Uterus (tissue), 4 donors: Measurements from ENCODE around the gene C1QA. TPM values are rescaled to one million over a fixed set of nuclear protein-coding genes. Genes with fewer than 3 reads are reported as not detected.

Source experiments
- DNase-seq, 2 donors: peaks; one replicate each; pipeline ENCODE4 v3.0.0-alpha.2; 2019 to 2020
- H3K27ac ChIP-seq, 2 donors: fragments of 200-600 bp; sonication (generic); 1 replicate in 1 of 2; 2 replicates in 1 of 2; pipeline ENCODE4 v1.5.1; 2016 to 2018
- H3K27me3 ChIP-seq, 2 donors: fragments of 200-600 bp; sonication (generic); one replicate each; pipeline ENCODE4 v1.5.1; 2018 to 2019; ENCODE audit warnings: control low read depth in 1 of 2
- H3K36me3 ChIP-seq, 2 donors: fragments of 200-600 bp; sonication (generic); one replicate each; pipeline ENCODE4 v1.5.1; 2019; ENCODE audit warnings: control low read depth in 1 of 2
- H3K4me1 ChIP-seq, 2 donors: fragments of 200-600 bp; sonication (generic); one replicate each; pipeline ENCODE4 v1.5.1; 2018 to 2019; ENCODE audit warnings: control low read depth in 1 of 2
- H3K4me3 ChIP-seq, 2 donors: fragments of 200-600 bp; sonication (generic); 1 replicate in 1 of 2; 2 replicates in 1 of 2; pipeline ENCODE4 v1.5.1; 2018 to 2019; ENCODE audit warnings: mild to moderate bottlenecking in 1 of 2
- H3K9me3 ChIP-seq, 2 donors: fragments of 200-600 bp; sonication (generic); one replicate each; pipeline ENCODE4 v1.5.1; 2019; ENCODE audit warnings: control low read depth in 1 of 2
- POLR2A ChIP-seq, 2 donors: fragments of 450-650 bp; IDR thresholded peaks; one replicate each; pipeline ENCODE4 v1.6.1; 2016; ENCODE audit warnings: antibody characterized with exemption in 2 of 2, mild to moderate bottlenecking in 1 of 2, moderate library complexity in 1 of 2
- intact Hi-C: fragments of 100-400 bp; cut with DNase I; formaldehyde crosslinking; loops from one replicate; pipeline ENCODE4 v1.15.1; 2023; ENCODE audit warnings: low total_unique reads
- total RNA-seq, 4 donors: library from RNA; depleted of rRNA in 3 of 4; stranded (reverse); fragments of >200 nt in 3 of 4; gene quantifications; one replicate each; pipeline versions ENCODE4 v1.1.0 to v1.2.4, GENCODE V29; 2014 to 2023
- TF ChIP-seq, protein P1 (sequence below), 4 experiments: fragments of 200-600 bp in 2 of 4; fragments of 450-650 bp in 2 of 4; sonication (generic) in 2 of 4; IDR thresholded peaks; one replicate each; pipeline ENCODE4 v1.5.1; 2016 to 2019; ENCODE audit warnings: antibody characterized with exemption in 4 of 4, mild to moderate bottlenecking in 2 of 4, moderate library complexity in 1 of 4
- donor health status: DM: yes; HTN: yes; CAD: no.

The C1QA gene
- total RNA-seq, 4 donors from 2014 or later: 33.1 to 114 (median 40.0) TPM

GRCh38 chr1:22598736-22599135, 37.7 kb upstream of the C1QA start:
- no peaks in the 10 kb centered on the region for H3K36me3 ChIP-seq
- no peaks in the 10 kb centered on the region for H3K9me3 ChIP-seq
- H3K27me3 ChIP-seq: no peaks in the 10 kb centered on the region
- H3K27ac ChIP-seq: no peak overlapping the region
- H3K4me1 ChIP-seq: no peaks in the 10 kb centered on the region
- no peak overlapping the region for H3K4me3 ChIP-seq
- TF ChIP-seq, protein P1, sequence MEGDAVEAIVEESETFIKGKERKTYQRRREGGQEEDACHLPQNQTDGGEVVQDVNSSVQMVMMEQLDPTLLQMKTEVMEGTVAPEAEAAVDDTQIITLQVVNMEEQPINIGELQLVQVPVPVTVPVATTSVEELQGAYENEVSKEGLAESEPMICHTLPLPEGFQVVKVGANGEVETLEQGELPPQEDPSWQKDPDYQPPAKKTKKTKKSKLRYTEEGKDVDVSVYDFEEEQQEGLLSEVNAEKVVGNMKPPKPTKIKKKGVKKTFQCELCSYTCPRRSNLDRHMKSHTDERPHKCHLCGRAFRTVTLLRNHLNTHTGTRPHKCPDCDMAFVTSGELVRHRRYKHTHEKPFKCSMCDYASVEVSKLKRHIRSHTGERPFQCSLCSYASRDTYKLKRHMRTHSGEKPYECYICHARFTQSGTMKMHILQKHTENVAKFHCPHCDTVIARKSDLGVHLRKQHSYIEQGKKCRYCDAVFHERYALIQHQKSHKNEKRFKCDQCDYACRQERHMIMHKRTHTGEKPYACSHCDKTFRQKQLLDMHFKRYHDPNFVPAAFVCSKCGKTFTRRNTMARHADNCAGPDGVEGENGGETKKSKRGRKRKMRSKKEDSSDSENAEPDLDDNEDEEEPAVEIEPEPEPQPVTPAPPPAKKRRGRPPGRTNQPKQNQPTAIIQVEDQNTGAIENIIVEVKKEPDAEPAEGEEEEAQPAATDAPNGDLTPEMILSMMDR (IDR thresholded peaks at IDR 0.05): no peak
- TF ChIP-seq POLR2A (IDR thresholded peaks at IDR 0.05): no peak
- DNase-seq: no peak
- intact Hi-C loops: no loop called here

DNA sequence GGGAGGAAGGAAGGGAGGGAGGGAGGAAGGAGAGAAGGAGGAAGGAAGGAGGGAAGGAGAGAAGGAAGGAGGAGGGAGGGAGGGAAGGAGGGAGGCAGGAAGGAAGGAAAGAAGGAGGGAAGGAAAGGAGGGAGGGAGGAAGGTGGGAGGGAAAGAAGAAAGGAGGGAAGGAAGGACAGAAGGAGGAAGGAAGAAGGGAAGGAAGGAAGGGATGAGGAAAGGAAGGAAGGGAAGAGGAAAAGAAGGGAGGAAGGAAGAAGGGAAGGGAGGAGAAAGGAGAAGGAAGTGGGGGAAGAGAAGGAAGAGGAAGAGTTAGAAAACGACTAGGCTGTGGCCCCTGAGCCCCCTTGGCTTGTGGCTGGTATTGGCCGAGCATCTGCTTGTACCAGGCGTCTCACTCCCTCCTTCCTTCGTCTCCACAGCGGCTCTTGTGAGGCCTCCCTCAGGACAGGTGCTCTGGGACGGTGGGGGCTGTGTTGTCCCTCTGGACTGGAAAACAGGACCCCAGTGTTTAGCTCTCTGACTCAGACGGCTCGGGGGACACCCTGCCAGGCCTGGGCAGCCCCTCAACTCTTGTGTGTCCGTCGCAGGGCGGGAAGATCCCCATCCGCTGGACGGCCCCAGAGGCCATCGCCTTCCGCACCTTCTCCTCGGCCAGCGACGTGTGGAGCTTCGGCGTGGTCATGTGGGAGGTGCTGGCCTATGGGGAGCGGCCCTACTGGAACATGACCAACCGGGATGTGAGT, 36.2 kb upstream of the C1QA start:
- H3K36me3 ChIP-seq: no peaks in the 10 kb centered on the region
- H3K4me1 ChIP-seq: no peaks in the 10 kb centered on the region
- TF ChIP-seq, protein P1 (IDR thresholded peaks at IDR 0.05): no peak
- TF ChIP-seq POLR2A (IDR thresholded peaks at IDR 0.05): no peak
- no peaks in the 10 kb centered on the region for H3K27me3 ChIP-seq
- no peak overlapping the region for H3K4me3 ChIP-seq
- intact Hi-C loops: no loop called here
- H3K9me3 ChIP-seq: no peaks in the 10 kb centered on the region
- DNase-seq: no peak
- H3K27ac ChIP-seq: no peak overlapping the region

DNA sequence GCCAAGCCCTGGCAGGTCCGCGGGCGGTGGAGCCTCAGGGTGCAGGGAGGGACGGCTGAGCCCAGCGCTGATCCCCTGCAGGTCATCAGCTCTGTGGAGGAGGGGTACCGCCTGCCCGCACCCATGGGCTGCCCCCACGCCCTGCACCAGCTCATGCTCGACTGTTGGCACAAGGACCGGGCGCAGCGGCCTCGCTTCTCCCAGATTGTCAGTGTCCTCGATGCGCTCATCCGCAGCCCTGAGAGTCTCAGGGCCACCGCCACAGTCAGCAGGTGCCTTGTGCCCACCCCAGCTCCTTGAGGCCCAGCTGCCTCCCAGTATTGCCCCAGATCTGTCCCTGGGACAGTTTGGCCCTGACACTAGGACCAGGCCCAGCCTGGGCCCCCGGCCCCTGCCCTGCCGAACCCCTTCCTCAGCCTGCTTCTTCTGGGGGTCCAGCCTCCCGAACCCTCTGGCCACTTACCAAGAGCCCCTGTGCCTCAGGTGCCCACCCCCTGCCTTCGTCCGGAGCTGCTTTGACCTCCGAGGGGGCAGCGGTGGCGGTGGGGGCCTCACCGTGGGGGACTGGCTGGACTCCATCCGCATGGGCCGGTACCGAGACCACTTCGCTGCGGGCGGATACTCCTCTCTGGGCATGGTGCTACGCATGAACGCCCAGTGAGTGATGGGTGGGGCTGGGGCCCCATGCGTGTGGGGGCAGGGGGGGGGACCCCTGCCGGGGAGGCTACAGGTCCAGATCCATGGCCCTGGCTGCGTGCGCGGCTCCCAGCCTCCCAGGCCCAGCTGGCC, 35.4 kb upstream of the C1QA start:
- intact Hi-C loops: no loop called here
- TF ChIP-seq, protein P1 (IDR thresholded peaks at IDR 0.05): no peak
- TF ChIP-seq POLR2A (IDR thresholded peaks at IDR 0.05): no peak
- H3K27ac ChIP-seq: no peak overlapping the region
- no peak overlapping the region for H3K4me3 ChIP-seq
- H3K9me3 ChIP-seq: no peaks in the 10 kb centered on the region
- no peaks in the 10 kb centered on the region for H3K4me1 ChIP-seq
- no peaks in the 10 kb centered on the region for H3K27me3 ChIP-seq
- H3K36me3 ChIP-seq: no peaks in the 10 kb centered on the region
- no peak for DNase-seq

GRCh38 chr1:22601610-22602009, 34.8 kb upstream of the C1QA start:
- H3K27ac ChIP-seq: no peak overlapping the region

More at GRCh38 chr1:22601610-22602009, 34.8 kb upstream of the C1QA start:
- no peak for TF ChIP-seq POLR2A (IDR thresholded peaks at IDR 0.05)
- TF ChIP-seq, protein P1 (IDR thresholded peaks at IDR 0.05): no peak
- no peaks in the 10 kb centered on the region for H3K4me1 ChIP-seq
- no peaks in the 10 kb centered on the region for H3K27me3 ChIP-seq
- H3K9me3 ChIP-seq: no peaks in the 10 kb centered on the region
- no peak for DNase-seq
- H3K36me3 ChIP-seq: no peaks in the 10 kb centered on the region
- no peak overlapping the region for H3K4me3 ChIP-seq
- intact Hi-C loops: no loop called here
